Immature natural killer cell (primary cell): ENCODE data around the gene CLP1. TPM values are rescaled to one million over a fixed set of nuclear protein-coding genes. Genes with fewer than 3 reads are reported as not detected.

Experiments
- DNase-seq, 3 donors: peaks; one replicate each; pipeline ENCODE4 v3.0.0; 2022; ENCODE audit warnings: mixed read lengths in 1 of 3
- H3K27ac Mint-ChIP-seq, 6 donors: one replicate each; pipeline ENCODE4 v1.8.0; 2020; ENCODE audit warnings: mixed read lengths in 6 of 6, mild to moderate bottlenecking in 5 of 6, inconsistent platforms in 4 of 6, moderate library complexity in 3 of 6
- H3K27me3 Mint-ChIP-seq, 3 donors: one replicate each; pipeline ENCODE4 v1.8.0; 2020 to 2021; ENCODE audit warnings: low read depth in 3 of 3, mild to moderate bottlenecking in 3 of 3, mixed read lengths in 3 of 3, moderate library complexity in 3 of 3, inconsistent platforms in 1 of 3
- H3K36me3 Mint-ChIP-seq, 3 donors: one replicate each; pipeline ENCODE4 v1.8.0; 2020; ENCODE audit warnings: mixed read lengths in 3 of 3, inconsistent platforms in 2 of 3, mild to moderate bottlenecking in 2 of 3
- H3K4me1 Mint-ChIP-seq, 2 donors: one replicate each; pipeline ENCODE4 v1.8.0; 2020; ENCODE audit warnings: inconsistent platforms in 2 of 2, mild to moderate bottlenecking in 2 of 2, mixed read lengths in 2 of 2, moderate library complexity in 1 of 2
- H3K4me3 Mint-ChIP-seq, 5 donors: one replicate each; pipeline ENCODE4 v1.8.0; 2020; ENCODE audit warnings: mild to moderate bottlenecking in 5 of 5, mixed read lengths in 5 of 5, inconsistent platforms in 3 of 5, moderate library complexity in 3 of 5
- H3K9me3 Mint-ChIP-seq, 6 donors: one replicate each; pipeline ENCODE4 v1.8.0; 2020; ENCODE audit warnings: mild to moderate bottlenecking in 6 of 6, mixed read lengths in 6 of 6, inconsistent platforms in 4 of 6, moderate library complexity in 3 of 6
- polyA plus RNA-seq, 3 donors: library from polyadenylated mRNA; unstranded; fragments of 300-500 nt; fragmentation: Illumina TruSeq; gene quantifications; one replicate each; pipeline ENCODE4 v1.2.3, GENCODE V29; 2021

The CLP1 gene
- polyA plus RNA-seq, result 10 to 100 TPM; 18.4 to 36.7 (median 20.9) TPM

DNA sequence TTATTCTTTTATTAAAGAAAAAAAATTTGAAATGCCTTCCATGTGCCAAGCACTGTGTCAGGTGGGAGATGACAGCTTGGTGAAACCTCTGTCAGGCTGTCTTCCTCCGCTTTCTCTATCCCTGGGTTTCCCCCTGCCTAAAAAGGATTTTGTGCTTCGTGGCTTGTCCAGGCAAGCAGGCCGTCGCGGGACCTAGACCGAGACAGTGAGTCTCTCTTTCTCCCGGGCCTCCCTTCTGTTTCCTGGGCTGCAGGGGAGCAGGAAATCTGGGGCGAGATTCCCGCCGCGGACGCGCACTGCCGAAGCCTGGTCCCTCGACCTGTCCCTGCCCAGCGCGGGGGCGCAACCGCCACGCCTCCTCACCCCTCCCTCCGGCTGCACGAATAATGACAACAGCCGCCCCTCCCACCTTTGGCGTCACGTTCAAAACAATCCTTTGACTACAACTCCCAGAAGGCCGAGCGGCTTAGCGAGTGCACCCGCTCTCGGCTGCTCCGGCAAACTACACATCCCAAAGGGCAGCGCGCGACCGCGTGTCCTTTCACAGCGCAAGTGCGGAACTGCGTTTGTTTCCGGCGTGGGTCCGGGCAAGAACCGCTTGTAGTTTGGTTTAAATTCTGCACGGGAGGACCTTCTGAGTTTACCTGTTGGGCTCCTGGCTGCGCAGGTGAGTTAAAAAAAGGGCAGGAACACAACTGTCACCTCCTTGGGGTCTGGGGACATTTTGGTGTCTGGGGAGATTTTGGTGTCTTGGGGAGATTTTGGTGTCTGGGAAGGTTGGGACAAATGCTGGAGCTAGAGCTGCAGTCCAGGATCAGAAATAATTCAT, at the start of gene CLP1:
Gene CLP1 (plus strand): TSS at position 569 of the 829 bp plus-strand sequence. CDS start 1,715 bp downstream, outside the sequence.
- peak; percentile 98 for DNase-seq
- peak within 1 kb of the TSS; percentile 95 to 99 (median 95) for H3K4me3 Mint-ChIP-seq
- H3K27ac Mint-ChIP-seq, result peak within 1 kb of the TSS; percentile 94 to 98 (median 96)
- H3K9me3 Mint-ChIP-seq, result no peaks in the 10 kb centered on the region
- peaks cover under 1 to 8% (median 2%) of the 10 kb centered on the region in 3 donors for H3K27me3 Mint-ChIP-seq
- H3K4me1 Mint-ChIP-seq, result peaks cover 31 to 38% of the 10 kb centered on the region in 2 donors
- H3K36me3 Mint-ChIP-seq, result peaks cover 4 to 17% (median 12%) of the 10 kb centered on the region in 3 donors

DNA sequence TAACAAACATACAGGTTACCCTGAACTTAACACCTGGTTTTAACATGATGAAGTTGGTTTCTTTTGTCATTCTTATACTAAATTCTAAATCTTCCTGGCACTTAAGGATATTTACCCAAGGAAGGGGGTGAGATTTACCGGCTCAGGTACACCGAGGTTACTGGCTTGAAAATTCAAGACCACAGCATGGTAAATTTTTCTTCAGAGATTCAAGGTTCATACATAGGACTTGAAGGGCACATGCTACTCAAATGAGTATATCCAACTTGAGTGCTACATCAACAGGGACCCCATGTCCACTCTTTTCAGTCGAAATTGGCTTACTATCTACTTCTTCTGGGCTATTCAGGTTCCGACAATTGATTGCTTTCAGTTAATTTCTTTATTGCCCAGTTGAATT, 47.4 kb upstream of the CLP1 start:
- DNase-seq, result no peak
- Mint-ChIP-seq H3K27me3 (peaks cover 0 to 17% (median 10%) of the 10 kb centered on the region in 3 donors), H3K9me3 (no peaks in the 10 kb centered on the region), H3K27ac (no peak overlapping the region), H3K36me3 (no peaks in the 10 kb centered on the region), H3K4me1 (peaks cover 0 to 3% of the 10 kb centered on the region in 2 donors), H3K4me3 (no peak overlapping the region)

DNA sequence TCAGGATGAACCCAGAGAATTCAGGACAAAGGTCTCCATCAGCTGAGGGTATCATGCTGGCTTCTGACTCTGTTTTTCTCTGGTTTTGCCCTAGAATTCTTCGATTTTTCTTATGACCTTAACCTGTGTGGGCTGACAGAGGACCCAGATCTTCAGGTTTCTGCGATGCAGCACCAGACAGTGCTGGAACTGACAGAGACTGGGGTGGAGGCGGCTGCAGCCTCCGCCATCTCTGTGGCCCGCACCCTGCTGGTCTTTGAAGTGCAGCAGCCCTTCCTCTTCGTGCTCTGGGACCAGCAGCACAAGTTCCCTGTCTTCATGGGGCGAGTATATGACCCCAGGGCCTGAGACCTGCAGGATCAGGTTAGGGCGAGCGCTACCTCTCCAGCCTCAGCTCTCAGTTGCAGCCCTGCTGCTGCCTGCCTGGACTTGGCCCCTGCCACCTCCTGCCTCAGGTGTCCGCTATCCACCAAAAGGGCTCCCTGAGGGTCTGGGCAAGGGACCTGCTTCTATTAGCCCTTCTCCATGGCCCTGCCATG, 43.3 kb upstream of the CLP1 start:
- no peaks in the 10 kb centered on the region for H3K4me1 Mint-ChIP-seq
- H3K36me3 Mint-ChIP-seq, result no peaks in the 10 kb centered on the region
- peaks cover 0 to 22% (median 10%) of the 10 kb centered on the region in 3 donors for H3K27me3 Mint-ChIP-seq
- no peak for DNase-seq
- no peak overlapping the region for H3K4me3 Mint-ChIP-seq
- H3K9me3 Mint-ChIP-seq, result peaks cover 0 to 3% (median 2%) of the 10 kb centered on the region in 6 donors
- H3K27ac Mint-ChIP-seq, result no peak overlapping the region

DNA sequence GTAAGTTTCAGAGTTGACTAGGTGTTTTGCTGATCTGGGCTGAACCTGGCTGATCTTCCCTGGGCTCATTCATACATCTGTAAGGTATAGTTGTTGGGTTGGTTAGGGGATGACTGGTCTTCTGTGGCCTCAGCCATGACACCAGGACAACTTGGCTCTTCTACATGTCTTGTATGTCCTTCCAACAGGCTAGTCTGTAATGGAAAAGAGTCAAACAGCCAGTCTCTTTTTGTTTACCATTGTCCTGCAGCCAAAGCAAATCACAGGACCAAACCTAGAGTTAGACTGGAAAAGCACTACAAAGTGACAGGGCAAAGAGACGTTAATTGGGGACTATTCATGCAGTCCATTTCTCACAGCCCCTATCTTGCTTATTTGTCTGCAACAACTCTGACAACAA, 42.3 kb upstream of the CLP1 start:
- peaks cover 0 to 9% (median 3%) of the 10 kb centered on the region in 6 donors for H3K9me3 Mint-ChIP-seq
- H3K4me1 Mint-ChIP-seq, result no peaks in the 10 kb centered on the region
- no peak overlapping the region for H3K4me3 Mint-ChIP-seq
- no peak overlapping the region for H3K27ac Mint-ChIP-seq
- DNase-seq, result no peak
- peaks cover 0 to 22% (median 6%) of the 10 kb centered on the region in 3 donors for H3K27me3 Mint-ChIP-seq
- H3K36me3 Mint-ChIP-seq, result no peaks in the 10 kb centered on the region

DNA sequence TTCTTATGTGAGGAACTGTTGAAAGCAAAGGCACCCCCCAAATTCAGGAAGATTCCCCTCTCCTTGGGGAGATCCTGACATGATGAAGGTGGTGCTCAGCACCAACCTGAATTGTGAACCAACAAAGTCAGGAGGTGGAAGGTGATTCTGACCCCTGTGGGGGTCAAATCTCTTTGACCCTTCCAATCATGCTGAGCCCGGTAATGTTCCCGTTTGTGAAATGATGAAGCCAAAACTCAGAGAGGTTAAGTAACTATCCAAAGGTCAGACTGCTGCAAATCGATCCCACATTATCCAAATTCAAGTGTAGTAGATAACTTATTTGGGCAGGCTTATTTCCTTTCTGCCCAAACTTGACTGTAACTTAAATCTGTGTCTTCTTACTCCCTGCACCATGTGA, 41.0 kb upstream of the CLP1 start:
- Mint-ChIP-seq H3K36me3 (no peaks in the 10 kb centered on the region), H3K4me3 (no peak overlapping the region), H3K9me3 (peaks cover 0 to 9% (median 3%) of the 10 kb centered on the region in 6 donors), H3K4me1 (no peaks in the 10 kb centered on the region), H3K27me3 (peaks cover 0 to 22% (median 6%) of the 10 kb centered on the region in 3 donors), H3K27ac (no peak overlapping the region)
- DNase-seq, result no peak

DNA sequence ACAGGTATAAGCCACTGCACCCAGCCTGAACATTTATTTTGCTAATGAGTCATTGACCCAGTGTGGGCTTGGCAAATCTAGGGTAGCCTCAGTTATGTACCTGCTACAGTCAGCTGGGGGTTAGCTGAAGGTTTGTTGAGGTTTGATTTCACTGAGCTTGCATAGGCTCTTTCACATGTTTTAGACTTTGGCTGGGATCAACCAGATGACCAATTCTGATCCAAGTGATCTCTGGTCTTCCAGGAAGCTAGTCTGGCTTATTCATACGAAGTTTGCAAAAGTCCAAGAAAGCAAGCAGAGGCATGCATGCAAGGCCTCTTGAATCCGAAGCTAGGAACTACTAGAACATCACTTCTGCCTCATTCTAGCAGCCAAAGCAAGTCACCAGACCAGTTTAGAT, 39.1 kb upstream of the CLP1 start:
- Mint-ChIP-seq H3K4me3 (no peak overlapping the region), H3K9me3 (peaks cover 0 to 9% (median 3%) of the 10 kb centered on the region in 6 donors), H3K27me3 (peaks cover 0 to 17% (median 6%) of the 10 kb centered on the region in 3 donors), H3K36me3 (no peaks in the 10 kb centered on the region), H3K27ac (no peak overlapping the region), H3K4me1 (no peaks in the 10 kb centered on the region)
- no peak for DNase-seq

DNA sequence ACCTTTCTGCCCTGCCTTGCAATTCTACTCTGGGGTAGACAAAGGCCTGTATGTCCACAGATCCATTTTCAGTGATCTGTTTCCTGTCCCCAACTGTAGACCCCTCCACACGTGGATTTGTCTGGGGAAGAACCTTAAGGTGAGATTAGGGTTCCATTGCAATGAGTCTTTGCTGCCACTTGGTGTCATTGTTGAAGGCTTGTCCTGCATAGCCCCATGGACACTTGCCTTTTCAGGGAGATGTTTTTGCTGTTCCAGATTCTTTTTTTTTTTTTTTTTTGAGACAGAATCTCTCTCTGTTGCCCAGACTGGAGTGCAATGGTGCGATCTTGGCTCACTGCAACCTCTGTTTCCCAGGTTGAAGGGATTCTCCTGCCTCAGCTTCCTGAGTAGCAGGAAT, 38.2 kb upstream of the CLP1 start:
- DNase-seq, result no peak
- Mint-ChIP-seq H3K27me3 (peaks cover 0 to 12% (median 5%) of the 10 kb centered on the region in 3 donors), H3K4me3 (no peak overlapping the region), H3K27ac (no peak overlapping the region), H3K4me1 (no peaks in the 10 kb centered on the region), H3K36me3 (no peaks in the 10 kb centered on the region), H3K9me3 (peaks cover 0 to 9% (median 3%) of the 10 kb centered on the region in 6 donors)

DNA sequence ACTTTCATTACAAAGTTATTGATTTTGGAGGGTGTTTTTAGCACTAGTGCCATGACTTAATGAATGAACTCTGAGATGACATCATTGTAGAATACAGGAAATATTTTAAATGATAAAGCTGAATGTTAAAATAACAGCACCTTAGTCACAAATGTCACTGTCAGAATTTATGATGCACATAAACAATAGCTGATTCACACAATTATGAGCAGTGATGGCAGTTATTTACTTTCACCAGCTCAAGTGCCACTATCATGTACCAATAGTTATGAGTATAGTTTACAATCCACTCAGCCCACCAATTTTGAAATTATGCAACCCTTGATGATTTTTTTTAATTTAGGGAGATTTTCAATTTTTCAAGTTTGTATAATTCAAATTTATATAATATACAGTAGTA, 37.1 kb upstream of the CLP1 start:
- H3K36me3 Mint-ChIP-seq, result no peaks in the 10 kb centered on the region
- H3K4me1 Mint-ChIP-seq, result no peaks in the 10 kb centered on the region
- H3K27me3 Mint-ChIP-seq, result peaks cover 0 to 12% (median 2%) of the 10 kb centered on the region in 3 donors

DNA sequence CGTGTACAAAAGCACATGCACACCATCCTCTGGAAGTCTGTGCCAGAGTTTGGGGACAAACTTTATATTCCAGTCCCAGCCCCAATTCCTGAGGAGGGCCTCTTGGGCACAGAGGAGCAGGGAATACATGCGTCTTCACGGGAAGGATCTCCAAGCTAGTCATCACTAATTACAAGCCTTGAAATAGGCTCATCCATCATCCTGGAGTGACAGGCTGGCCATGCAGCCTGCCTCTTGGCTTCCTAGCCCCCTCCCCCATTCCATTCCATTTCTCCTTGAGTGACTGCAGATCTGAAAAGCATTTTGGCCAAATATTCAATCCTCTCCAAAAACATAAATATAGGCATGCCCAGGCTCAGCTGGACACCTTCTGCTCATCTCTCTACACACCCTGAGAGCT, 35.3 kb upstream of the CLP1 start:
- peak overlapping the region in 1 of 6 donors; percentile 38 for H3K27ac Mint-ChIP-seq
- DNase-seq, result no peak
- H3K9me3 Mint-ChIP-seq, result peaks cover 0 to 9% (median 2%) of the 10 kb centered on the region in 6 donors
- H3K27me3 Mint-ChIP-seq, result peaks cover 0 to 5% (median 2%) of the 10 kb centered on the region in 3 donors
- H3K4me3 Mint-ChIP-seq, result no peak overlapping the region
- no peaks in the 10 kb centered on the region for H3K4me1 Mint-ChIP-seq
- no peaks in the 10 kb centered on the region for H3K36me3 Mint-ChIP-seq

More for the DNA sequence above, 37.1 kb upstream of the CLP1 start:
- no peak for DNase-seq
- Mint-ChIP-seq H3K9me3 (peaks cover 0 to 9% (median 3%) of the 10 kb centered on the region in 6 donors), H3K4me3 (no peak overlapping the region), H3K27ac (no peak overlapping the region)

DNA sequence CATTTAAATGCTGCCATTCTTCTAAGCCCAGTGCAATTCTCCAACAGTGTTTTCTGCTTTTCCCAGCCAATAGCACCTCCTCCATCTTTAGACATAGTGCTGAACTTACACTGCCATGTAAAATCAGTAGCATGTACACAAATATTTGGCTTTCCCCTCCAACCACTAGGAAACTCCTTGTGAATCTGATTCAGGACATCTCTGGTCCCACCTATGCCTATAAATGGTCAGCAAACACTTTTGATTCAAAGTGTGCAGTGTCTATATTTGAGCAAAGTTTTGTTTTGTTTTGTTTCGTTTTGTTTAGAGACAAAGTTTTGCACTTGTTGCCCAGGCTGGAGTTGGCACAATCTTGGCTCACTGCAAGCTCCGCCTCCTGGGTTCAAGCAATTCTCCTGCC, 32.7 kb upstream of the CLP1 start:
- H3K27ac Mint-ChIP-seq, result no peak overlapping the region
- H3K9me3 Mint-ChIP-seq, result peaks cover 0 to 1% (median 0%) of the 10 kb centered on the region in 6 donors
- H3K27me3 Mint-ChIP-seq, result peaks cover 2 to 5% (median 3%) of the 10 kb centered on the region in 3 donors

DNA sequence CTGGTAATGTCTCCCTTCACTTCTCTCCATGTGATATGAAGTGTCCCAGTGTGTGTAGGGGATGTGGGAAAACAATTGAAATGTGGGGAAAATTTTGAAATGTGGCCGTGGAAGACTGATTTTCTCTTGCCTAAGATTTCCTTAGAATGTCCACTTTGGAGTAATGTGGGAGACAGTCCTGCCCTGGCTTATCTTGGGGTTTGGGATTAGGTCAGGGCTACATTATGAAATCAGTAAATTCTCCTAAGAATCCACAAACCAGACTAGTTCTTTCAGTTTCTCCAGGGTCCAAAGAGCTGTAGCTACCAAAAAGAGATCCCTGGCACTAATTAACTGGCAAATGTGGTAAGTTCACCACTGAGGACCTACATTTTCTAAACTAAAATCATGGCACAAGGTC, 30.7 kb upstream of the CLP1 start:
- no peaks in the 10 kb centered on the region for H3K9me3 Mint-ChIP-seq
- no peak for DNase-seq
- H3K36me3 Mint-ChIP-seq, result no peaks in the 10 kb centered on the region
- H3K4me3 Mint-ChIP-seq, result no peak overlapping the region
- H3K4me1 Mint-ChIP-seq, result no peaks in the 10 kb centered on the region
- peaks cover 5 to 11% (median 5%) of the 10 kb centered on the region in 3 donors for H3K27me3 Mint-ChIP-seq
- H3K27ac Mint-ChIP-seq, result no peak overlapping the region

More for the DNA sequence above, 32.7 kb upstream of the CLP1 start:
- Mint-ChIP-seq H3K4me1 (no peaks in the 10 kb centered on the region), H3K4me3 (no peak overlapping the region), H3K36me3 (no peaks in the 10 kb centered on the region)
- no peak for DNase-seq

DNA sequence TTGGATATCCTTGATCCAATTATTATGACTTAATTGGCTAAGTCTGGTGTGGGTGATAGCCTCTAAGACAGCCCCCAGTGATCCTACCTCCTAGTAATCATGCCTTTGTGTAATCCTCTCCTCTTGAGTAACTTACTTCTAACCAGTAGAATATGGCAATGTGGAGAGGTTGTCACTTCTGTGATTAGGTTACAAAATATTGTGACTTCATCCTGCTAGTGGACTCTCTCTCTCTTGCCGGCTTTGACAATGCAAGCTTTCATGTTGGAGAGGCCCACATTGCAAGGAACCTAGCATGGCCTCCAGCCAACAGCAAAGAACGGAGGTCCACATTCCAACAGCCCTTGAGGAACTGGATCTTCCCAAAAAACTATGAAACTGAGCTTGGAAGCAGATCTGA, 27.4 kb upstream of the CLP1 start:
- Mint-ChIP-seq H3K9me3 (no peaks in the 10 kb centered on the region), H3K4me1 (no peaks in the 10 kb centered on the region)

DNA sequence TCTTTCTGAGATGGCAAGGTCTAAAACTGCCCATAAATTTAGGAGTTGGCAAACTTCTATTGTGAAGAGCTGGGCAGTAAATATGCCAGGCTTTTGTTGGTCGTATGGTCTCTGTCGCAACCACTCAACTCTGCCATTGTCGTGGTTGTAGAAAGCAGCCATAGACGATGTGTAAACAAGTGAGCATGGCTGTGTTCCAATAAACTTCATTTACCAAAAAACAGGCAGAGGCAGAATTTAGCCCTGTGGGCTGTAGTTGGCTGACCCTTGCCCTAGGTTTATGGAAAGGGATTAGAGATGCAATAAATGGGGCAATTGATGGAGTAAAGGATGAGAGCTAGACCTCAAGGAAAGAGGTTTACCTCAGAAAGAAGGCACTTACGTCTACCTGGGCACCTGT, 25.4 kb upstream of the CLP1 start:
- Mint-ChIP-seq H3K9me3 (no peaks in the 10 kb centered on the region), H3K36me3 (no peaks in the 10 kb centered on the region), H3K27ac (no peak overlapping the region), H3K4me3 (no peak overlapping the region), H3K27me3 (peaks cover 5 to 14% (median 8%) of the 10 kb centered on the region in 3 donors), H3K4me1 (no peaks in the 10 kb centered on the region)
- DNase-seq, result no peak

More for the DNA sequence above, 27.4 kb upstream of the CLP1 start:
- no peak overlapping the region for H3K27ac Mint-ChIP-seq
- H3K36me3 Mint-ChIP-seq, result no peaks in the 10 kb centered on the region
- H3K27me3 Mint-ChIP-seq, result peaks cover 5 to 11% (median 8%) of the 10 kb centered on the region in 3 donors
- no peak overlapping the region for H3K4me3 Mint-ChIP-seq
- no peak for DNase-seq

DNA sequence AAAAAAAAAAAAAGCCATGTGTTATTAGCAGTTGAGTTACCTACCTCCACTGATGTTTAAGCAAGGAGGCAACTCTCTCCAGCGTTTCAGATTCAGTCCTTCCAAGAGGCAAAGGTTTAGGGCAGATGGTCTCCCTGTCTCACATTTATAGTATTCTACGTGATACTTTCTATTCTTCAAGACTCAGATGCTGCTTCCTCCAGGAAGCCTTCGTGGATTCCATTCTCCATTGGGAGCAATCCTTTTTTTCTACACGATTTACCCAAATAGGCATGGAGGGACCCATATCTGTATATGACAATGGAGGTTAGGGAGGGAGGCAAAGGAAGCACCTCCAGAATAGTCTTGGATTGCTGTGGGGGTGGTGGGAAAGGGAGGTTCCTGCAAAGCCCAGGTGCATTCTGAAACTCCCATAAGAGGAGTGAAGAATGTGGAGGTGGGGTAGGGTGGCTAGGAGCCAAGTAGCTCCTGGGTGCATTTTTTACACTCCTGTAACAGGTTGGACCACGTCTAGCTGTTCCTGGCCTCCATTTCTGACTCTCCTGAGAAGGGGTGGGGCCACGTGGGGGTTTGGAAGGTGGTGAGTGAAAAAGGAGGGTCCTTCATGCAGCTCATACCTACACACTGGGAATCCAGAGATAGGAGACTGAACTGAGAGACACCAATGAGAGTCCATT, 24.0 kb upstream of the CLP1 start:
- H3K27me3 Mint-ChIP-seq, result peaks cover 10 to 20% (median 12%) of the 10 kb centered on the region in 3 donors

More for the DNA sequence above, 24.0 kb upstream of the CLP1 start:
- Mint-ChIP-seq H3K9me3 (no peaks in the 10 kb centered on the region), H3K4me1 (peaks cover 10% of the 10 kb centered on the region in 2 donors), H3K36me3 (no peaks in the 10 kb centered on the region), H3K27ac (no peak overlapping the region), H3K4me3 (no peak overlapping the region)
- no peak for DNase-seq
